ENCODE results near the gene THEM4. TPM values are rescaled to one million over a fixed set of nuclear protein-coding genes. Genes with fewer than 3 reads are reported as not detected.

THEM4 gene
- total RNA-seq: 10 to 100 TPM in 1 of 4 donors, 1 to 10 TPM in 3; 5.1 to 15.3 (median 7.0) TPM

DNA sequence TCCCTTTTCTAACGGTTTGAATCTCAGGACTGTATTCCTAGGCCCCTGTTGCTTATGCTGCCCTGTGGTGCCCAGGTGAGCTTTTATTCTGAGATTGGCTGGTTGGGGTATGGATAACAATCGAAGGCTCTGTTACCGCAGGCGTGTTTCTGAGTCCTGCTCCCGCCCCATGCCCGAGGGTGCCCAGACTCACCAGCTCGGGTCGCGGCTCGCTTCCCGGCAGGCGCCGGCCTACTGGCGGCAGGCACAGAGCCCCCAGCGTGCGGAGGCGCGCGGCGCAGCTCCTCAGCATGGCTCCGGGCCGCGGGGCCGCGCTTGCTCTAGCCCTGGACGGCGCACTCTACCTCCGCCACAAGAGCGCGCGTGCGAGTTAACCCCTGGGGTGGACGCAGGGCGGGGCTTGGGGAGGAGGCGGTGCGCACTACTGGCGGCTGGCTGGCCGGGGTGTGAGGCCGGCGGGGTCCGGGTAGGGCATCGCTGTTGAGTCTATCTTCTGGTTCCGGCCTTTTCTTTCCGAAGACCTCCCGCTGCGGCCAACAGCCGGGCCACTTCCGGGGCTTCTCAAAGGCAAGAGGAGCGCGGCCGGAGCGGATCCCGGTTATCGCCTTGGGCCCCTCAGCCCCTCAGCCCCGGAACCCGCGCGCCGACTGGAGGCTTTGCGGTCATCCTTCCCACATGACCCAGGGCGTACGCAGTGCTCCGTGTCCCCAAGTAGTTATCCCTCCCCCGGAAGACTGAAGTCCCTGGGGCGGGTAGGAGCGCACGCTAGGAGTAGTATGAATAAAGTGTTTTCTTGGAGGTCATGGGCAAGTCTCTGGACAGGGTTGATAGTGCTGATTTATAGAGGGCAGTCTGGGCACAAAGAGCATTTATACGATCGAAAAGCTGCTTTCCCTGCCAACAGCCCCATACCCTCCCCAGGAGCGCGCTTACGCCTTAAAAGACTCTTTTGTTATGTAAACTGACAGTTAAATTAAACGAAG lies at the start of gene THEM4:
Gene THEM4 (minus strand): TSS at position 345 of the 983 bp plus-strand sequence. CDS start 53 bp downstream, at position 292.
- DNase-seq (ENCODE audit: low spot score in 2 of 2): peak; percentile 95 to 99
- WGBS, 2 donors: 2 to 5% methylated on average over 28 to 47 of the region's 73 CpGs
- no peak for TF ChIP-seq POLR2A (IDR thresholded peaks at IDR 0.05)
- TF ChIP-seq, protein P1, sequence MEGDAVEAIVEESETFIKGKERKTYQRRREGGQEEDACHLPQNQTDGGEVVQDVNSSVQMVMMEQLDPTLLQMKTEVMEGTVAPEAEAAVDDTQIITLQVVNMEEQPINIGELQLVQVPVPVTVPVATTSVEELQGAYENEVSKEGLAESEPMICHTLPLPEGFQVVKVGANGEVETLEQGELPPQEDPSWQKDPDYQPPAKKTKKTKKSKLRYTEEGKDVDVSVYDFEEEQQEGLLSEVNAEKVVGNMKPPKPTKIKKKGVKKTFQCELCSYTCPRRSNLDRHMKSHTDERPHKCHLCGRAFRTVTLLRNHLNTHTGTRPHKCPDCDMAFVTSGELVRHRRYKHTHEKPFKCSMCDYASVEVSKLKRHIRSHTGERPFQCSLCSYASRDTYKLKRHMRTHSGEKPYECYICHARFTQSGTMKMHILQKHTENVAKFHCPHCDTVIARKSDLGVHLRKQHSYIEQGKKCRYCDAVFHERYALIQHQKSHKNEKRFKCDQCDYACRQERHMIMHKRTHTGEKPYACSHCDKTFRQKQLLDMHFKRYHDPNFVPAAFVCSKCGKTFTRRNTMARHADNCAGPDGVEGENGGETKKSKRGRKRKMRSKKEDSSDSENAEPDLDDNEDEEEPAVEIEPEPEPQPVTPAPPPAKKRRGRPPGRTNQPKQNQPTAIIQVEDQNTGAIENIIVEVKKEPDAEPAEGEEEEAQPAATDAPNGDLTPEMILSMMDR (IDR thresholded peaks at IDR 0.05): no peak
- intact Hi-C loops (cut with DNase I; ENCODE audit: low total_unique reads): no loop called here
- peak within 1 kb of the TSS; percentile 60 for H3K4me3 ChIP-seq (ENCODE audit: low read depth, poor library complexity, severe bottlenecking)

DNA sequence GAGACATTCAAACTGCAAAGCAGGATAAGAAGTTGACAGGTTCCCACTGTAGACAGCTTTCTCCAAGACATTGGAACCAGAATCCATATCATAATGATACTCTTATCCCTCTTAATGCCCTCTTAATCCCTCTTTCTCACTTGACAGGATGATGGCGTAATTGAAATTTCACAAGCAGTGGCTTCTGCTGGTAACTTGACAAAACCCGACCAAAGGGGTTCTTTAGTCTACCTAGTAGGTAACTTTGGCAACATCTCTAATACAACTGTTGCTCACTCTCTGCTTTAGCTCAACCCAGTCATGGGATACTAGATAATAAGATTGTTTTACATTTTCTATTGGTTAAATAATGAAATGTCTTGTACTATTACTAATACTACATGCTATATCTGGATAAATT lies 49.6 kb upstream of the THEM4 start:
- no peak overlapping the region for H3K4me3 ChIP-seq (ENCODE audit: low read depth, poor library complexity, severe bottlenecking)
- no peak for DNase-seq (ENCODE audit: low spot score in 2 of 2)
- intact Hi-C loops (cut with DNase I; ENCODE audit: low total_unique reads): no loop called here
- 71 to 79% methylated on average over 2 of the region's 2 CpGs for WGBS, 2 donors
- TF ChIP-seq, protein P1 (IDR thresholded peaks at IDR 0.05): no peak
- no peak for TF ChIP-seq POLR2A (IDR thresholded peaks at IDR 0.05)

DNA sequence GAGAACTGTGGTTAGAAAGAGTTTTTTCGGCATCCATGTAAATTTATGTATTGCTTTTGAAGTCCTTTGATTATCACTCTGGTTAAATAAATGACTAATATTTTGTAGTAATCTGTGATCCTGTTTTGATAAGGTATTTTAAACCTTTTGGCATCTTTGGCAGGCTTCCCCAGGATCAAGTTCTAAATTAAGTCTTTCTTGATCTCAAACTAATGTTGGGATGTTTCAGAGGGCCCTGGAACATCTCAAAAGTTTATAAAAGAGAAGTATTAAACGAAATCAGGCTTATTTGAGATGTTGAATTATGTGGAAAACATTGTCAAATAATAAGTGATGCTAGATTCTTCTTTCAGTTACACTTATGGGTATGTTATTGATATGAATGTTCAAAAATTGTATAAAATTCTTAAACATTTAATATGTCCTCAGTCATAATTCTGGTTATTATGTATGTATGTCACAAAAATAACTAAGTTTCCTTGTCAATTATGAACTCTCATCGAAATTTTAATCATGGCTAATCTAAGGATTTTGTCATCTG lies 47.7 kb upstream of the THEM4 start:
- 80 to 87% methylated on average over 3 of the region's 3 CpGs for WGBS, 2 donors
- intact Hi-C loops (cut with DNase I; ENCODE audit: low total_unique reads): no loop called here
- no peak overlapping the region for H3K4me3 ChIP-seq (ENCODE audit: low read depth, poor library complexity, severe bottlenecking)
- no peak for TF ChIP-seq POLR2A (IDR thresholded peaks at IDR 0.05)
- TF ChIP-seq, protein P1 (IDR thresholded peaks at IDR 0.05): no peak
- DNase-seq (ENCODE audit: low spot score in 2 of 2): no peak

DNA sequence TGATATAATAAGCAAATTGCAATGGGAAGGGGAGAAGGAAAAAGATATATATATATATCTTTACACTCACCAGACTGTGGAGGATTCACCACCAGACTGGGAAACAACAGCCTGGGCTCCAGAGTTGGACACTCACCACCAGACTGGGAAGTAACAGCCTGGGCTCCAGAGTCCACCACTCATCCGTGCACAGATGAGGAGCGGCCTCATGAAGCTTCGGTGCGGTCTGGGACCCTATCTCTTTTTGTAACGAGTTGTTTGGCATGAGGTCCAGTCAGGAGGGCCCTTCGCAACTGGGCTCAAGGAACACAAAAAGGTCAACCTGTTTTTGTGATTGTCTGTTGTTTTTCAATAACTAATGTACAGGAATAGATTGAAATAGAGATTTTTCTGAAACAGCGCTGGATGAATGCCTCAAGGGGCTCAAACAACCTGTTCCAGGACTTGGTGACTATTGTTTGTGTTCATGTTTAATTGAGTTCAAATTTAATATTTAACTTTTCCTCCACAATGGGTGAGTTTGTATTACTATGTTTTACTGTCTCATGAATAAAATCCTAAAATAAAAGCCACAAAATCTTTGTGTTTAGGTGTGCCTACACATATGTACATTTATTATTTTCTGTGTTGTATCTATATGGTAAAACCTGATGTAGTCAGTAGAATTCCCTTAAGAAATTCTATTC lies 44.2 kb upstream of the THEM4 start:
- WGBS, 2 donors: 94 to 95% methylated on average over 7 of the region's 7 CpGs
- intact Hi-C loops (cut with DNase I; ENCODE audit: low total_unique reads): loop anchor here (1.0 kb wide), 1 partner anchor 13 kb away; no protein-coding TSS in a partner anchor
- TF ChIP-seq POLR2A (IDR thresholded peaks at IDR 0.05): no peak
- TF ChIP-seq, protein P1 (IDR thresholded peaks at IDR 0.05): no peak
- no peak for DNase-seq (ENCODE audit: low spot score in 2 of 2)
- no peak overlapping the region for H3K4me3 ChIP-seq (ENCODE audit: low read depth, poor library complexity, severe bottlenecking)

DNA sequence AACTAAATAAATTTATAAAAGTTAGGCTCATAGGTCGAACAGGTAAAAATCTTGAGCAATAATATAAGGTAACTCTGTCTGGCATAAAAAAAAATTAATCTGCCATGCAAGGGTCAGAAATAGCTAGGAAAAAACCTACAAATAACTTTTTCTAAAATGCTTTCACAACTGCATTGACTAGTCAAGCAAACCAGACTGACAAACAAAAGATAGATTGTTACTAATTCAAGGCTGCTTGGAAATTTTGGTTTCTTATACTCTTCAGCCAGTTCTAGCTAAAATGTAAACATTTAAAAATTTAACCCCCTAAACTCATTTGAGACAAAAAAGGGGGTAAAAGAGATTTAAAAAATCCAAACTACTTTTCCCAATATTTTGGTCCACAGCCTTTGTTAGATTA lies 43.5 kb upstream of the THEM4 start:
- TF ChIP-seq POLR2A (IDR thresholded peaks at IDR 0.05): no peak
- TF ChIP-seq, protein P1 (IDR thresholded peaks at IDR 0.05): no peak
- intact Hi-C loops (cut with DNase I; ENCODE audit: low total_unique reads): no loop called here
- 78 to 83% methylated on average over 1 of the region's 1 CpG for WGBS, 2 donors
- no peak for DNase-seq (ENCODE audit: low spot score in 2 of 2)
- H3K4me3 ChIP-seq (ENCODE audit: low read depth, poor library complexity, severe bottlenecking): no peak overlapping the region

Measured in lower leg skin (tissue), 4 donors.